GM23338 (cell line): ENCODE data around the gene TOMM20L. TPM values are rescaled to one million over a fixed set of nuclear protein-coding genes. Genes with fewer than 3 reads are reported as not detected.

Source experiments
- ATAC-seq: fragments of 200-7000 bp; cut with Tn5 transposase; 3 replicates; pipeline ENCODE4 v1.9.1; 2020
- DNase-seq: peaks from one replicate; pipeline ENCODE4 v3.0.0-alpha.2; 2015; ENCODE audit warnings: low spot score
- H2AFZ ChIP-seq: fragments of 200-600 bp; sonication (generic); 2 replicates; pipeline ENCODE4 v1.8.0; 2016; ENCODE audit warnings: antibody characterized with exemption, mild to moderate bottlenecking, moderate library complexity
- H3F3A ChIP-seq: fragments of 200-600 bp; sonication (generic); replicated peaks from 2 replicates; pipeline ENCODE4 v1.8.0; 2017; ENCODE audit warnings: antibody characterized with exemption, mixed run types, low read depth
- H3K27ac ChIP-seq: fragments of 200-600 bp; sonication (generic); 2 replicates; pipeline ENCODE4 v1.6.1; 2016; ENCODE audit warnings: low read depth
- H3K27me3 ChIP-seq: fragments of 200-600 bp; sonication (generic); 2 replicates; pipeline ENCODE4 v1.8.0; 2016; ENCODE audit warnings: mild to moderate bottlenecking, mixed run types, moderate library complexity; ENCODE audit not compliant: insufficient read depth
- H3K36me3 ChIP-seq: fragments of 200-600 bp; sonication (generic); 2 replicates; pipeline ENCODE4 v1.8.0; 2016; ENCODE audit warnings: mild to moderate bottlenecking; ENCODE audit not compliant: insufficient read depth
- H3K4me1 ChIP-seq: fragments of 200-600 bp; sonication (generic); 2 replicates; pipeline ENCODE4 v1.8.0; 2016; ENCODE audit warnings: mild to moderate bottlenecking, moderate library complexity; ENCODE audit not compliant: insufficient read depth
- H3K4me2 ChIP-seq: fragments of 200-600 bp; sonication (generic); 2 replicates; pipeline ENCODE4 v1.7.1; 2017; ENCODE audit warnings: mixed run types
- H3K4me3 ChIP-seq: fragments of 200-600 bp; sonication (generic); 2 replicates; pipeline ENCODE4 v1.6.1; 2016; ENCODE audit warnings: mixed run types
- H3K79me2 ChIP-seq: fragments of 200-600 bp; sonication (generic); replicated peaks from 2 replicates; pipeline ENCODE4 v1.8.0; 2017; ENCODE audit warnings: mild to moderate bottlenecking; ENCODE audit not compliant: insufficient read depth
- H3K9me2 ChIP-seq: fragments of 200-600 bp; sonication (generic); 2 replicates; pipeline ENCODE4 v1.8.0; 2017; ENCODE audit not compliant: insufficient read depth
- H4K20me1 ChIP-seq: fragments of 200-600 bp; sonication (generic); replicated peaks from 2 replicates; pipeline ENCODE4 v1.8.0; 2017; ENCODE audit warnings: mild to moderate bottlenecking; ENCODE audit not compliant: insufficient read depth
- H3K27ac Mint-ChIP-seq: 2 replicates; pipeline ENCODE4 v1.8.0; 2020; ENCODE audit warnings: inconsistent platforms, mild to moderate bottlenecking, moderate library complexity, mixed read lengths
- H3K27me3 Mint-ChIP-seq: 3 replicates; pipeline ENCODE4 v1.8.0; 2022; ENCODE audit warnings: low read depth, mild to moderate bottlenecking, moderate library complexity, mixed read lengths, inconsistent platforms; ENCODE audit not compliant: insufficient read depth, poor library complexity
- H3K36me3 Mint-ChIP-seq: 3 replicates; pipeline ENCODE4 v1.8.0; 2021; ENCODE audit warnings: low read depth, mild to moderate bottlenecking, inconsistent platforms, moderate library complexity, mixed read lengths
- H3K4me1 Mint-ChIP-seq: 3 replicates; pipeline ENCODE4 v1.8.0; 2020; ENCODE audit warnings: mild to moderate bottlenecking, inconsistent platforms, mixed read lengths
- H3K4me3 Mint-ChIP-seq: 3 replicates; pipeline ENCODE4 v1.8.0; 2021; ENCODE audit warnings: moderate library complexity, mild to moderate bottlenecking, inconsistent platforms, mixed read lengths
- H3K9me3 Mint-ChIP-seq: 3 replicates; pipeline ENCODE4 v1.8.0; 2020; ENCODE audit warnings: moderate library complexity, mild to moderate bottlenecking, inconsistent platforms, mixed read lengths
- CREB1 ChIP-seq: fragments of 250-450 bp; sonication (Bioruptor Pico); IDR thresholded peaks from 2 replicates; pipeline ENCODE4 v1.5.0; 2020; ENCODE audit warnings: low read depth, mild to moderate bottlenecking, moderate library complexity
- EZH2 ChIP-seq: fragments of 200-600 bp; sonication (generic); IDR thresholded peaks from one replicate; pipeline ENCODE4 v1.8.0; 2017; ENCODE audit warnings: antibody characterized with exemption, mild to moderate bottlenecking, low read depth; ENCODE audit not compliant: unreplicated experiment
- STAT1 ChIP-seq: IDR thresholded peaks from one replicate; pipeline ENCODE4 v1.6.1; 2016; ENCODE audit warnings: antibody characterized with exemption; ENCODE audit not compliant: unreplicated experiment
- ZNF114 ChIP-seq: fragments of 250-450 bp; sonication (Bioruptor Pico); IDR thresholded peaks from 2 replicates; pipeline ENCODE4 v1.5.0; 2020; ENCODE audit warnings: mild to moderate bottlenecking, moderate library complexity
- ZNF331 ChIP-seq: fragments of 250-450 bp; sonication (Bioruptor Pico); IDR thresholded peaks from 2 replicates; pipeline ENCODE4 v1.5.0; 2020; ENCODE audit warnings: low read depth, mild to moderate bottlenecking, moderate library complexity
- polyA plus RNA-seq: library from polyadenylated mRNA; unstranded; fragments of >200 nt; fragmentation: Nextera tagmentation; extraction: Ambion mirVana; gene quantifications from 2 replicates; pipeline ENCODE4 v1.2.1, GENCODE V29; 2016
- total RNA-seq: library from RNA; depleted of rRNA; stranded (reverse); fragments of >200 nt; shearing (Covaris generic); gene quantifications from 2 replicates; pipeline ENCODE4 v1.2.3, GENCODE V29; 2014
- TF ChIP-seq, protein P1 (sequence below): fragments of 250-450 bp; sonication (Bioruptor Pico); IDR thresholded peaks from 2 replicates; pipeline ENCODE4 v1.5.0; 2020; ENCODE audit warnings: mild to moderate bottlenecking, moderate library complexity
- TF ChIP-seq, protein P2 (sequence below), 2 experiments: fragments of 200-600 bp in 1 of 2; sonication (generic) in 1 of 2; conservative IDR thresholded peaks; 2 replicates each; pipeline versions ENCODE4 v1.5.1 to v1.6.1; 2016 to 2017; ENCODE audit warnings: antibody characterized with exemption in 2 of 2, low read depth in 2 of 2, mild to moderate bottlenecking in 2 of 2, moderate library complexity in 1 of 2

Gene TOMM20L
- total and polyA plus RNA-seq, 2 experiments from 2014 or later: not detected

DNA sequence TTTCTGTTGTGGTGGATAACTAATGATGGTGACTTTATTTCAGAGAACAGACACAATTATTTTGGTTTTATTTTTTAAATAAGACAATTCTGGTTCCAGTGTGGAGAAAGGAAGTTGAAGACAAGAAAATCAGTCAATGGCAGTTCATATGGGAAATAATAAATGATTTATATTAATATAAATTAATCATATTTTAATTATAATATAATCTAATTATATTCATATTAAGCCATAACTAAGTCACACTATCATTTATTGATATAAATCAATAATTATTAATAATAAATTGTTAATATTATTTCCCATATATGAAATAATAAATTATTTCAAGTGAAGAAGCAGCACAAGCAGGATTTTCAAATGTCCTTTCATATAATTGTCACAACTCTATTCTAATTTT lies 2.8 kb downstream of the TOMM20L start (continued):
- TF ChIP-seq, protein P1, sequence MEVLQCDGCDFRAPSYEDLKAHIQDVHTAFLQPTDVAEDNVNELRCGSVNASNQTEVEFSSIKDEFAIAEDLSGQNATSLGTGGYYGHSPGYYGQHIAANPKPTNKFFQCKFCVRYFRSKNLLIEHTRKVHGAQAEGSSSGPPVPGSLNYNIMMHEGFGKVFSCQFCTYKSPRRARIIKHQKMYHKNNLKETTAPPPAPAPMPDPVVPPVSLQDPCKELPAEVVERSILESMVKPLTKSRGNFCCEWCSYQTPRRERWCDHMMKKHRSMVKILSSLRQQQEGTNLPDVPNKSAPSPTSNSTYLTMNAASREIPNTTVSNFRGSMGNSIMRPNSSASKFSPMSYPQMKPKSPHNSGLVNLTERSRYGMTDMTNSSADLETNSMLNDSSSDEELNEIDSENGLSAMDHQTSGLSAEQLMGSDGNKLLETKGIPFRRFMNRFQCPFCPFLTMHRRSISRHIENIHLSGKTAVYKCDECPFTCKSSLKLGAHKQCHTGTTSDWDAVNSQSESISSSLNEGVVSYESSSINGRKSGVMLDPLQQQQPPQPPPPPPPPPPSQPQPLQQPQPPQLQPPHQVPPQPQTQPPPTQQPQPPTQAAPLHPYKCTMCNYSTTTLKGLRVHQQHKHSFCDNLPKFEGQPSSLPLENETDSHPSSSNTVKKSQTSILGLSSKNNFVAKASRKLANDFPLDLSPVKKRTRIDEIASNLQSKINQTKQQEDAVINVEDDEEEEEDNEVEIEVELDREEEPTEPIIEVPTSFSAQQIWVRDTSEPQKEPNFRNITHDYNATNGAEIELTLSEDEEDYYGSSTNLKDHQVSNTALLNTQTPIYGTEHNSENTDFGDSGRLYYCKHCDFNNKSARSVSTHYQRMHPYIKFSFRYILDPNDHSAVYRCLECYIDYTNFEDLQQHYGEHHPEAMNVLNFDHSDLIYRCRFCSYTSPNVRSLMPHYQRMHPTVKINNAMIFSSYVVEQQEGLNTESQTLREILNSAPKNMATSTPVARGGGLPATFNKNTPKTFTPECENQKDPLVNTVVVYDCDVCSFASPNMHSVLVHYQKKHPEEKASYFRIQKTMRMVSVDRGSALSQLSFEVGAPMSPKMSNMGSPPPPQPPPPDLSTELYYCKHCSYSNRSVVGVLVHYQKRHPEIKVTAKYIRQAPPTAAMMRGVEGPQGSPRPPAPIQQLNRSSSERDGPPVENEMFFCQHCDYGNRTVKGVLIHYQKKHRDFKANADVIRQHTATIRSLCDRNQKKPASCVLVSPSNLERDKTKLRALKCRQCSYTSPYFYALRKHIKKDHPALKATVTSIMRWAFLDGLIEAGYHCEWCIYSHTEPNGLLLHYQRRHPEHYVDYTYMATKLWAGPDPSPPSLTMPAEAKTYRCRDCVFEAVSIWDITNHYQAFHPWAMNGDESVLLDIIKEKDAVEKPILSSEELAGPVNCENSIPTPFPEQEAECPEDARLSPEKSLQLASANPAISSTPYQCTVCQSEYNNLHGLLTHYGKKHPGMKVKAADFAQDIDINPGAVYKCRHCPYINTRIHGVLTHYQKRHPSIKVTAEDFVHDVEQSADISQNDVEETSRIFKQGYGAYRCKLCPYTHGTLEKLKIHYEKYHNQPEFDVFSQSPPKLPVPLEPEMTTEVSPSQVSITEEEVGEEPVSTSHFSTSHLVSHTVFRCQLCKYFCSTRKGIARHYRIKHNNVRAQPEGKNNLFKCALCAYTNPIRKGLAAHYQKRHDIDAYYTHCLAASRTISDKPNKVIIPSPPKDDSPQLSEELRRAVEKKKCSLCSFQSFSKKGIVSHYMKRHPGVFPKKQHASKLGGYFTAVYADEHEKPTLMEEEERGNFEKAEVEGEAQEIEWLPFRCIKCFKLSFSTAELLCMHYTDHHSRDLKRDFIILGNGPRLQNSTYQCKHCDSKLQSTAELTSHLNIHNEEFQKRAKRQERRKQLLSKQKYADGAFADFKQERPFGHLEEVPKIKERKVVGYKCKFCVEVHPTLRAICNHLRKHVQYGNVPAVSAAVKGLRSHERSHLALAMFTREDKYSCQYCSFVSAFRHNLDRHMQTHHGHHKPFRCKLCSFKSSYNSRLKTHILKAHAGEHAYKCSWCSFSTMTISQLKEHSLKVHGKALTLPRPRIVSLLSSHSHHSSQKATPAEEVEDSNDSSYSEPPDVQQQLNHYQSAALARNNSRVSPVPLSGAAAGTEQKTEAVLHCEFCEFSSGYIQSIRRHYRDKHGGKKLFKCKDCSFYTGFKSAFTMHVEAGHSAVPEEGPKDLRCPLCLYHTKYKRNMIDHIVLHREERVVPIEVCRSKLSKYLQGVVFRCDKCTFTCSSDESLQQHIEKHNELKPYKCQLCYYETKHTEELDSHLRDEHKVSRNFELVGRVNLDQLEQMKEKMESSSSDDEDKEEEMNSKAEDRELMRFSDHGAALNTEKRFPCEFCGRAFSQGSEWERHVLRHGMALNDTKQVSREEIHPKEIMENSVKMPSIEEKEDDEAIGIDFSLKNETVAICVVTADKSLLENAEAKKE (CRISPR knock-in tag): no peak
- TF ChIP-seq ZNF114 (CRISPR knock-in tag): no peak

DNA sequence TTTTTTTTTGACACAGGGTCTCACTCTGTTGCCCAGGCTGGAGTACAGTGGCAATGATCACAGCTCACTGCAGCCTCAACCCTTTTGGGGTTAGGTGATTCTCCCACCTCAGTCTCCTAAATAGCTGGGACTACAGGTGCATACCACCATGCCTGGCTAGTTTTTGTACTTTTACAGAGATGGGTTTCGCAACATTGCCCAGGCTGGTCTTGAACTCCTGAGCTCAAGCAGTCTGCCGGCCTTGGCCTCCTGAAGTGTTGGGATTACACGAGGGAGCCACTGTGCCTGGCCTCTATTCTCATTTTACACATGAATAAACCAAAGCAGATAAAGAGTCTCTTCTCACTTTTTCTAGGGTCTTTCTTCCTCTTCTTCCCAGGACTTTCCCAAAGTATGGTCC lies 3.2 kb downstream of the TOMM20L start:
- no peak overlapping the region for H2AFZ ChIP-seq
- H3K27ac ChIP-seq: no peak overlapping the region
- H3K36me3 ChIP-seq: no peaks in the 10 kb centered on the region; the same call in 1 of the 2 replicates
- ATAC-seq (no peak), DNase-seq (no peak)
- peaks cover 26% of the 10 kb centered on the region for H3K27me3 ChIP-seq
- H3K4me2 ChIP-seq: no peak overlapping the region
- 0 out of 3 replicates have a peak, but pooled peaks cover 2% of the 10 kb centered on the region for H3K9me3 Mint-ChIP-seq
- H3K27ac Mint-ChIP-seq: no peak overlapping the region
- H3K36me3 Mint-ChIP-seq: no peaks in the 10 kb centered on the region; the same call in 2 of the 3 replicates
- H3K9me2 ChIP-seq: no peaks in the 10 kb centered on the region
- H4K20me1 ChIP-seq: no peaks in the 10 kb centered on the region
- peaks cover 30% of the 10 kb centered on the region for H3K27me3 Mint-ChIP-seq
- no peak overlapping the region for H3K4me3 ChIP-seq
- H3K4me1 ChIP-seq: peaks cover 17% of the 10 kb centered on the region
- H3K4me1 Mint-ChIP-seq: peaks cover 33% of the 10 kb centered on the region
- H3F3A ChIP-seq: peaks cover 21% of the 10 kb centered on the region
- TF ChIP-seq, protein P2, sequence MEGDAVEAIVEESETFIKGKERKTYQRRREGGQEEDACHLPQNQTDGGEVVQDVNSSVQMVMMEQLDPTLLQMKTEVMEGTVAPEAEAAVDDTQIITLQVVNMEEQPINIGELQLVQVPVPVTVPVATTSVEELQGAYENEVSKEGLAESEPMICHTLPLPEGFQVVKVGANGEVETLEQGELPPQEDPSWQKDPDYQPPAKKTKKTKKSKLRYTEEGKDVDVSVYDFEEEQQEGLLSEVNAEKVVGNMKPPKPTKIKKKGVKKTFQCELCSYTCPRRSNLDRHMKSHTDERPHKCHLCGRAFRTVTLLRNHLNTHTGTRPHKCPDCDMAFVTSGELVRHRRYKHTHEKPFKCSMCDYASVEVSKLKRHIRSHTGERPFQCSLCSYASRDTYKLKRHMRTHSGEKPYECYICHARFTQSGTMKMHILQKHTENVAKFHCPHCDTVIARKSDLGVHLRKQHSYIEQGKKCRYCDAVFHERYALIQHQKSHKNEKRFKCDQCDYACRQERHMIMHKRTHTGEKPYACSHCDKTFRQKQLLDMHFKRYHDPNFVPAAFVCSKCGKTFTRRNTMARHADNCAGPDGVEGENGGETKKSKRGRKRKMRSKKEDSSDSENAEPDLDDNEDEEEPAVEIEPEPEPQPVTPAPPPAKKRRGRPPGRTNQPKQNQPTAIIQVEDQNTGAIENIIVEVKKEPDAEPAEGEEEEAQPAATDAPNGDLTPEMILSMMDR (conservative IDR thresholded peaks at IDR 0.05; ENCODE audit: low read depth in 2 of 2): no peak
- TF ChIP-seq STAT1 (no peak), ZNF331 (no peak), EZH2 (no peak), CREB1 (CRISPR knock-in tag) (no peak)
- TF ChIP-seq, protein P1 (CRISPR knock-in tag): no peak
- H3K4me3 Mint-ChIP-seq: no peak overlapping the region
- no peaks in the 10 kb centered on the region for H3K79me2 ChIP-seq
